Measurements from ENCODE around the gene MGAT3.
"Not testable (repeated sequence)": the region's sequence is repeated elsewhere in the genome, so short reads cannot be mapped to it uniquely, and the experiment has no call there.

Gene MGAT3

DNA sequence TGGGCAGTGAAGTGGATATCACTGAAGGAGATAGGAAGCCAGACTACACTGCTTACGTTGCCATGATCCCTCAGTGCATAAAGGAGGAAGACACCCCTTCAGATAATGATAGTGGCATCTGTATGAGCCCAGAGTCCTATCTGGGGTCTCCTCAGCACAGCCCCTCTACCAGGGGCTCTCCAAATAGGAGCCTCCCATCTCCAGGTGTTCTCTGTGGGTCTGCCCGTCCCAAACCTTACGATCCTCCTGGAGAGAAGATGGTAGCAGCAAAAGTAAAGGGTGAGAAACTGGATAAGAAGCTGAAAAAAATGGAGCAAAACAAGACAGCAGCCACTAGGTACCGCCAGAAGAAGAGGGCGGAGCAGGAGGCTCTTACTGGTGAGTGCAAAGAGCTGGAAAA lies 65.3 kb downstream of the MGAT3 start:
- Histone ChIP-seq H3K9ac (ENCODE audit: low read length) (peak overlapping the region; percentile 100; the same call in 1 of the 2 replicates), H3K36me3 (replicated peaks; ENCODE audit: insufficient read depth, low read length) (peaks cover 15% of the 10 kb centered on the region), H4K20me1 (ENCODE audit: insufficient read depth, low read length) (peaks cover 28% of the 10 kb centered on the region), H3K4me2 (ENCODE audit: low read depth, low read length) (peak overlapping the region; percentile 49; the same call in 1 of the 2 replicates), H3K4me1 (ENCODE audit: low read length) (peaks cover 24% of the 10 kb centered on the region), H3K4me3 (ENCODE audit: low read length) (peak overlapping the region; percentile 100), H3F3A (ENCODE audit: insufficient read depth, low read length) (peaks cover 80% of the 10 kb centered on the region), H3K27ac (ENCODE audit: low read length) (peak overlapping the region; percentile 85; the same call in 1 of the 2 replicates), H3K79me2 (ENCODE audit: low read length) (peaks cover 71% of the 10 kb centered on the region)
- not testable (repeated sequence) for DNase-seq; H3K27me3 ChIP-seq (replicated peaks; ENCODE audit: insufficient read depth, low read length); H2AFZ ChIP-seq (ENCODE audit: low read length); H3K9me3 ChIP-seq (replicated peaks; ENCODE audit: insufficient read depth, low read length); H3K9me2 ChIP-seq (replicated peaks; ENCODE audit: insufficient read depth, low read length)

DNA sequence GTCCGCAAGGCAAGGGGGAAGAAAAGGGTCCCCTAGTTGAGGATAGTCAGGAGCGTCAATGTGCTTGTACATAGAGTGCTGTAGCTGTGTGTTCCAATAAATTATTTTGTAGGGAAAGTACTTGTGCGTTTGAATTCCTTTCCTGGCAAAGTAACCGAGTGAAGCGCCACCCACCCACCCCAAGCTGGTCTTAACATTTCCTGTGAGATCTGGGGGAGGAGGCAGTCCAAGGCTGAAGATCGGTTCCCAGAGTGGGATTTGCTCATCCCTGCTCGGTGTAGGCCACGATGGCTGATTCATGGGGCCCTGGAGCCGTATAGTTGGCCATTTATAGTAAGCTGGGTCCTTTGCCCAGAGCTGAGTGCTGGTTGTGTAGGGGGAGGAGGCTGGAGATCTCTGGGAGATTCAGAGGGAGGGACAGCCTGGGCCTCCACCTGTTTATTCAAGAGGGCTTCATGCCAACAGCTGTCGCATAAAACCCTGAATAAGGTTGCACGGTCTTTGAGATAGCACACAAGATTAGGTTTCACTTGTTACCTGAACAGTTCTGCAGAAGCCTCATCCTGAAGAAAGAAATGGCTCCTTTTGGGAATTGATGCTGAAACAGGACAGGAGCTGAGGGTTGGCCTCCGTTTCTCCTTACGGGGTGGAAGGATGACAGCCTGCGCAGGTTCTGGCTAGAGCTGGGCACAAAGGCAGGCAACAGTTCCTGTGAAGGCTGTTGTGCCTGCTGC lies 65.9 kb downstream of the MGAT3 start:
- no peak for DNase-seq
- H3K9me3 ChIP-seq (replicated peaks; ENCODE audit: insufficient read depth, low read length): no peaks in the 10 kb centered on the region
- no peak overlapping the region for H3K27ac ChIP-seq (ENCODE audit: low read length)
- peak overlapping the region; percentile 34; the same call in 1 of the 2 replicates for H3K4me2 ChIP-seq (ENCODE audit: low read depth, low read length)
- no peak overlapping the region for H3K9ac ChIP-seq (ENCODE audit: low read length)
- no peak for TF ChIP-seq EZH2 (optimal IDR thresholded peaks at IDR 0.05; ENCODE audit: low read depth, low read length)
- no peak for TF ChIP-seq CTCF (IDR thresholded peaks at IDR 0.05; ENCODE audit: low read length)
- TF ChIP-seq EZH2phosphoT487 (IDR thresholded peaks at IDR 0.05; ENCODE audit: low read length): no peak
- H3K79me2 ChIP-seq (ENCODE audit: low read length): peaks cover 67% of the 10 kb centered on the region
- H2AFZ ChIP-seq (ENCODE audit: low read length): no peak overlapping the region
- no peak overlapping the region for H3K4me3 ChIP-seq (ENCODE audit: low read length)
- peaks cover 85% of the 10 kb centered on the region for H3F3A ChIP-seq (ENCODE audit: insufficient read depth, low read length)
- H3K27me3 ChIP-seq (replicated peaks; ENCODE audit: insufficient read depth, low read length): no peaks in the 10 kb centered on the region
- H3K4me1 ChIP-seq (ENCODE audit: low read length): peaks cover 30% of the 10 kb centered on the region
- H4K20me1 ChIP-seq (ENCODE audit: insufficient read depth, low read length): peaks cover 28% of the 10 kb centered on the region
- no peaks in the 10 kb centered on the region for H3K9me2 ChIP-seq (replicated peaks; ENCODE audit: insufficient read depth, low read length)
- peaks cover 15% of the 10 kb centered on the region for H3K36me3 ChIP-seq (replicated peaks; ENCODE audit: insufficient read depth, low read length)

GRCh38 chr22:39524089-39524752 lies 67.4 kb downstream of the MGAT3 start:
- Histone ChIP-seq H3K79me2 (ENCODE audit: low read length) (peaks cover 57% of the 10 kb centered on the region), H3K9ac (ENCODE audit: low read length) (no peak overlapping the region), H3K36me3 (replicated peaks; ENCODE audit: insufficient read depth, low read length) (peaks cover 15% of the 10 kb centered on the region), H3K27ac (ENCODE audit: low read length) (no peak overlapping the region; the same call in 1 of the 2 replicates), H2AFZ (ENCODE audit: low read length) (no peak overlapping the region), H3K27me3 (replicated peaks; ENCODE audit: insufficient read depth, low read length) (no peaks in the 10 kb centered on the region), H3K4me2 (ENCODE audit: low read depth, low read length) (no peak overlapping the region), H4K20me1 (ENCODE audit: insufficient read depth, low read length) (peaks cover 28% of the 10 kb centered on the region), H3K9me3 (replicated peaks; ENCODE audit: insufficient read depth, low read length) (no peaks in the 10 kb centered on the region), H3K9me2 (replicated peaks; ENCODE audit: insufficient read depth, low read length) (no peaks in the 10 kb centered on the region), H3K4me1 (ENCODE audit: low read length) (peaks cover 30% of the 10 kb centered on the region), H3K4me3 (ENCODE audit: low read length) (no peak overlapping the region), H3F3A (ENCODE audit: insufficient read depth, low read length) (peaks cover 85% of the 10 kb centered on the region)
- TF ChIP-seq EZH2 (optimal IDR thresholded peaks at IDR 0.05; ENCODE audit: low read depth, low read length) (no peak), EZH2phosphoT487 (IDR thresholded peaks at IDR 0.05; ENCODE audit: low read length) (no peak), CTCF (IDR thresholded peaks at IDR 0.05; ENCODE audit: low read length) (no peak)
- no peak for DNase-seq

All from MM.1S (cell line).